CD4-positive, alpha-beta memory T cell (primary cell): ENCODE data around the gene CFAP97D2. TPM values are rescaled to one million over a fixed set of nuclear protein-coding genes. Genes with fewer than 3 reads are reported as not detected.
A peak's percentile ranks its signal among the peaks of the same experiment; 100 is the strongest.
"Not testable (repeated sequence)": the region's sequence is repeated elsewhere in the genome, so short reads cannot be mapped to it uniquely, and the experiment has no call there.

ENCODE experiments used
- CTCF ChIA-PET: fragments of 350-600 bp; sonication (Branson Sonifier 250); formaldehyde crosslinking; loops from one replicate; lab custom pipeline; 2021; ENCODE audit warnings: inconsistent platforms; ENCODE audit not compliant: partially characterized antibody; lab: Charles Lee
- POLR2A ChIA-PET: fragments of 350-600 bp; sonication (Branson Sonifier 250); formaldehyde crosslinking; loops from one replicate; lab custom pipeline; 2021; ENCODE audit not compliant: partially characterized antibody; lab: Charles Lee
- DNase-seq, 5 donors: peaks; one replicate each; pipeline versions ENCODE4 v3.0.0 to v3.0.0-alpha.2; 2020 to 2022; ENCODE audit warnings: mixed read lengths in 1 of 5
- H3K27ac ChIP-seq: one replicate; pipeline ENCODE4 v1.7.0; 2013; ENCODE audit warnings: low read depth, low read length
- H3K27me3 ChIP-seq: 2 replicates; pipeline ENCODE4 v1.7.0; 2013; ENCODE audit warnings: mild to moderate bottlenecking, low read length, moderate library complexity; ENCODE audit not compliant: insufficient read depth
- H3K36me3 ChIP-seq: 2 replicates; pipeline ENCODE4 v1.7.0; 2013; ENCODE audit warnings: mild to moderate bottlenecking, low read length, moderate library complexity; ENCODE audit not compliant: insufficient read depth
- H3K4me1 ChIP-seq: 2 replicates; pipeline ENCODE4 v1.7.0; 2013; ENCODE audit warnings: mild to moderate bottlenecking, low read length, moderate library complexity; ENCODE audit not compliant: insufficient read depth
- H3K4me3 ChIP-seq, 2 donors: one replicate each; pipeline ENCODE4 v1.7.0; 2013; ENCODE audit warnings: low read length in 2 of 2, mild to moderate bottlenecking in 1 of 2
- H3K9me3 ChIP-seq, 2 donors: one replicate each; pipeline ENCODE4 v1.7.0; 2013; ENCODE audit warnings: low read length in 2 of 2, control low read depth in 1 of 2; ENCODE audit not compliant: control insufficient read depth in 1 of 2
- H3K27ac Mint-ChIP-seq, 7 donors: one replicate each; pipeline ENCODE4 v1.8.0; 2020 to 2021; ENCODE audit warnings: mixed read lengths in 7 of 7, mild to moderate bottlenecking in 6 of 7, inconsistent platforms in 3 of 7, moderate library complexity in 3 of 7
- H3K27me3 Mint-ChIP-seq, 2 donors: one replicate each; pipeline ENCODE4 v1.8.0; 2020 to 2021; ENCODE audit warnings: mixed read lengths in 2 of 2
- H3K36me3 Mint-ChIP-seq, 2 donors: one replicate each; pipeline ENCODE4 v1.8.0; 2020 to 2021; ENCODE audit warnings: mixed read lengths in 2 of 2, inconsistent platforms in 1 of 2, mild to moderate bottlenecking in 1 of 2
- H3K4me1 Mint-ChIP-seq, 4 donors: one replicate each; pipeline ENCODE4 v1.8.0; 2020 to 2021; ENCODE audit warnings: mixed read lengths in 4 of 4, mild to moderate bottlenecking in 1 of 4
- H3K4me3 Mint-ChIP-seq, 8 donors: one replicate each; pipeline ENCODE4 v1.8.0; 2020 to 2021; ENCODE audit warnings: mixed read lengths in 8 of 8, mild to moderate bottlenecking in 7 of 8, moderate library complexity in 6 of 8, inconsistent platforms in 3 of 8
- H3K9me3 Mint-ChIP-seq, 8 donors: one replicate each; pipeline ENCODE4 v1.8.0; 2020 to 2021; ENCODE audit warnings: mixed read lengths in 8 of 8, mild to moderate bottlenecking in 5 of 8, inconsistent platforms in 3 of 8, moderate library complexity in 1 of 8
- intact Hi-C: fragments of 100-400 bp; cut with micrococcal nuclease; formaldehyde crosslinking; loops from one replicate; pipeline ENCODE4 v1.15.1; 2023
- polyA plus RNA-seq, 2 donors: library from polyadenylated mRNA; unstranded; fragments of 300-500 nt; fragmentation: Illumina TruSeq; gene quantifications; one replicate each; pipeline ENCODE4 v1.2.3, GENCODE V29; 2021
- total RNA-seq, 2 experiments: library from RNA; stranded (reverse); gene quantifications; one replicate each; pipeline ENCODE4 v1.2.3, GENCODE V29; 2021

CFAP97D2 gene
- total and polyA plus RNA-seq, 4 experiments from 2014 or later = not detected

DNA sequence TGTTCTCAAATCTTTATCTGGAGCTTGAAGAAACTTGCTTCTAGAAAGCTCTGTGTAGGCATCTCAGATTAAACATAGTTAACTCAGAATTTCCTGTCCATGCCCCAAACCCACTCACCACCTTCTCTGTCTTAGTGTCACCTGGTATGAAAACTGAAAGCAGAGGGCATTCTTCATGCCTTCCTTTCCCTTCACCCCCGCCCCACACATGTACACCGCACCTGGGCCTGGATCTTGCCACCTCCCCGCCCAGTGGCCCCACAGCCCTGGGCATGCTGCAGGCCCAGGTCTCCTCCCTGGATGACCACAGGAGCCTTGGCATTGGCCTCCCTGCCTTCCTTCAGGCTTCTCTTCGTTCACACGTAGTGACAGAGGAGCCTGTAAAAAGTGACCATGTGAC, 15.8 kb downstream of the CFAP97D2 start:
- Mint-ChIP-seq H3K4me1 (peaks cover 8 to 28% (median 16%) of the 10 kb centered on the region in 4 donors), H3K9me3 (peaks cover 0 to 8% (median 4%) of the 10 kb centered on the region in 8 donors), H3K27me3 (no peaks in the 10 kb centered on the region), H3K4me3 (peak overlapping the region in 4 of 8 donors; percentile 8 to 46 (median 14)), H3K27ac (peak overlapping the region in 6 of 7 donors; percentile 48 to 80 (median 60)), H3K36me3 (no peaks in the 10 kb centered on the region)
- DNase-seq = peak in 3 of 5 donors; percentile 11 to 26 (median 12)
- peaks cover 18% of the 10 kb centered on the region for H3K4me1 ChIP-seq
- peaks cover 0 to 6% of the 10 kb centered on the region in 2 donors for H3K9me3 ChIP-seq
- ChIA-PET POLR2A (interaction anchor here (0.8 kb wide), 1 partner anchor 63 kb away, joined by 3 read pairs; the partner anchor contains the start of gene RASA3), CTCF (interaction anchor here (1.0 to 1.4 kb wide), 3 partner anchors 20 to 52 kb away, joined by 3 to 4 read pairs (median 4); no protein-coding TSS in a partner anchor)
- no peaks in the 10 kb centered on the region for H3K36me3 ChIP-seq
- intact Hi-C loops = no loop called here
- no peak overlapping the region for H3K27ac ChIP-seq
- no peaks in the 10 kb centered on the region for H3K27me3 ChIP-seq
- H3K4me3 ChIP-seq = no peak overlapping the region

DNA sequence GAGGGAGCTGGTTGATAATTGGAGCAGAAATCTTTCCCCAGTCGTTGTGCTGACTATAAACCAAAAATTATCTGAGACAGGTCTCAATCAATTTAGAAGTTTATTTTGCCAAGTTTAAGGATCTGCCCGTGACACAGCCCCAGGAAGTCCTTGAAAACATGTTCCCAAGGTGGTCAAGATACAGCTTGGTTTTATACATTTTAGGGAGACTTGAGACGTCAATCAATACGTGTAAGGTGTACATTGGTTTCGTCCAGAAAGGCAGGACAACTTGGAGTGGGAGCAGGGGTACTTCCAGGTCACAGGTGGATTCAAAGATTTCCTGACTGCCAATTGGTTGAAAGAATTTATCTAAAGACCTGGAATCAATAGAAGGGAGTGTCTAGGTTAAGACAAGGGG, 17.6 kb downstream of the CFAP97D2 start:
- no peaks in the 10 kb centered on the region for H3K27me3 ChIP-seq
- H3K4me3 ChIP-seq = no peak overlapping the region
- H3K4me1 Mint-ChIP-seq = peaks cover 5 to 28% (median 16%) of the 10 kb centered on the region in 4 donors
- intact Hi-C loops = no loop called here
- no peaks in the 10 kb centered on the region for H3K9me3 ChIP-seq
- no peaks in the 10 kb centered on the region for H3K9me3 Mint-ChIP-seq
- H3K27me3 Mint-ChIP-seq = no peaks in the 10 kb centered on the region
- no peak overlapping the region for H3K27ac ChIP-seq
- H3K36me3 Mint-ChIP-seq = no peaks in the 10 kb centered on the region
- ChIA-PET CTCF (interaction anchor here (1.4 kb wide), 1 partner anchor 54 kb away, joined by 3 read pairs; no protein-coding TSS in a partner anchor), POLR2A (interaction anchor here (1.0 kb wide), 1 partner anchor 65 kb away, joined by 3 read pairs; no protein-coding TSS in a partner anchor)
- peak overlapping the region in 1 of 7 donors; percentile 30 for H3K27ac Mint-ChIP-seq
- DNase-seq = no peak
- H3K36me3 ChIP-seq = no peaks in the 10 kb centered on the region
- H3K4me1 ChIP-seq = peaks cover 18% of the 10 kb centered on the region
- no peak overlapping the region for H3K4me3 Mint-ChIP-seq

DNA sequence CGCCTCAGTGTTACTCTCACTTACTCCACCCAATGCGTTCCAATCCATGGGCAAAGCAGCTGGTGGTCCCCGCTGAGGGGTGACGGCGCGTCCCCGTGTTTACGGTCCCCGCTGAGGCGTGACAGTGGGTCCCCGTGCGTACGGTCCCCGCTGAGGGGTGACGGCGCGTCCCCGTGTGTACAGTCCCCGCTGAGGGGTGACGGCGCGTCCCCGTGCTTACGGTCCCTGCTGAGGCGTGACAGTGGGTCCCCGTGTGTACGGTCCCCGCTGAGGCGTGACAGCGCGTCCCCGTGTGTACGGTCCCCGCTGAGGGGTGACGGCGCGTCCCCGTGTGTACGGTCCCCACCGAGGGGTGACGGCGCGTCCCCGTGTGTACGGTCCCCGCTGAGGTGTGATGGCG, 19.5 kb downstream of the CFAP97D2 start:
- Histone ChIP-seq H3K4me1 (peaks cover 22% of the 10 kb centered on the region), H3K9me3 (no peaks in the 10 kb centered on the region), H3K27ac (no peak overlapping the region), H3K27me3 (no peaks in the 10 kb centered on the region), H3K4me3 (no peak overlapping the region), H3K36me3 (no peaks in the 10 kb centered on the region)
- intact Hi-C loops = no loop called here
- Mint-ChIP-seq H3K4me1 (peaks cover 13 to 39% (median 25%) of the 10 kb centered on the region in 4 donors), H3K9me3 (no peaks in the 10 kb centered on the region), H3K27ac (no peak overlapping the region), H3K4me3 (no peak overlapping the region), H3K36me3 (no peaks in the 10 kb centered on the region), H3K27me3 (no peaks in the 10 kb centered on the region)
- DNase-seq = no peak
- ChIA-PET CTCF (no interaction called here), POLR2A (no interaction called here)

DNA sequence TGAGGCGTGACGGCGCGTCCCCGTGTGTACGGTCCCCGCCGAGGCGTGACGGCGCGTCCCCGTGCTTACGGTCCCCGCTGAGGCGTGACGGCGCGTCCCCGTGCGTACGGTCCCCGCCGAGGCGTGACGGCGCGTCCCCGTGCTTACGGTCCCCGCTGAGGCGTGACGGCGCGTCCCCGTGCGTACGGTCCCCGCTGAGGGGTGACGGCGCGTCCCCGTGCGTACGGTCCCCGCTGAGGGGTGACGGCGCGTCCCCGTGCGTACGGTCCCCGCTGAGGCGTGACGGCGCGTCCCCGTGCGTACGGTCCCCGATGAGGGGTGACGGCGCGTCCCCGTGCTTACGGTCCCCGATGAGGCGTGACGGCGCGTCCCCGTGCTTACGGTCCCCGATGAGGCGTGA, 20.5 kb downstream of the CFAP97D2 start:
- H3K27me3 Mint-ChIP-seq, DNase-seq, H3K9me3 Mint-ChIP-seq, H3K36me3 Mint-ChIP-seq, H3K27me3 ChIP-seq, H3K27ac Mint-ChIP-seq, H3K36me3 ChIP-seq, H3K27ac ChIP-seq, POLR2A ChIA-PET, H3K4me3 ChIP-seq, H3K9me3 ChIP-seq, CTCF ChIA-PET, intact Hi-C loops, H3K4me3 Mint-ChIP-seq: not testable (repeated sequence)
- H3K4me1 ChIP-seq = peaks cover 23% of the 10 kb centered on the region
- peaks cover 18 to 40% (median 28%) of the 10 kb centered on the region in 4 donors for H3K4me1 Mint-ChIP-seq

DNA sequence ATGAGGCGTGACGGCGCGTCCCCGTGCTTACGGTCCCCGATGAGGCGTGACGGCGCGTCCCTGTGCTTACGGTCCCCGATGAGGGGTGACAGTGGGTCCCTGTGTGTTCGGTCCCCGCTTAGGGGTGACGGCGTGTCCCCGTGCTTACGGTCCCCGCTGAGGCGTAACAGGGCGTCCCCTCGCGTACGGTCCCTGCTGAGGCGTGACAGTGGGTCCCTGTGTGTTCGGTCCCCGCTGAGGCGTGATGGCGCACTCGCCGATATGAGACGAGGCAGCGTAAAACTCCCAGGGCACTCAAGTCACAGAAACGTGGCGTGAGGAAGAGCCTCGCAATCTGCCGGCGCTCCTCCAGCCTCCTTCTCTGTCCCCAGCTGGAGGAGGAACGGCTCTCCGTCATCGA, 20.9 kb downstream of the CFAP97D2 start:
- H3K27me3 Mint-ChIP-seq = no peaks in the 10 kb centered on the region
- no peak overlapping the region for H3K27ac Mint-ChIP-seq
- Histone ChIP-seq H3K4me1 (peaks cover 23% of the 10 kb centered on the region), H3K27ac (no peak overlapping the region), H3K36me3 (no peaks in the 10 kb centered on the region), H3K27me3 (no peaks in the 10 kb centered on the region), H3K9me3 (no peaks in the 10 kb centered on the region), H3K4me3 (no peak overlapping the region)
- H3K4me3 Mint-ChIP-seq = peak overlapping the region in 1 of 8 donors; percentile 48
- ChIA-PET CTCF (no interaction called here), POLR2A (no interaction called here)
- H3K36me3 Mint-ChIP-seq = no peaks in the 10 kb centered on the region
- no peak for DNase-seq
- peaks cover 19 to 40% (median 28%) of the 10 kb centered on the region in 4 donors for H3K4me1 Mint-ChIP-seq
- intact Hi-C loops = no loop called here
- no peaks in the 10 kb centered on the region for H3K9me3 Mint-ChIP-seq

DNA sequence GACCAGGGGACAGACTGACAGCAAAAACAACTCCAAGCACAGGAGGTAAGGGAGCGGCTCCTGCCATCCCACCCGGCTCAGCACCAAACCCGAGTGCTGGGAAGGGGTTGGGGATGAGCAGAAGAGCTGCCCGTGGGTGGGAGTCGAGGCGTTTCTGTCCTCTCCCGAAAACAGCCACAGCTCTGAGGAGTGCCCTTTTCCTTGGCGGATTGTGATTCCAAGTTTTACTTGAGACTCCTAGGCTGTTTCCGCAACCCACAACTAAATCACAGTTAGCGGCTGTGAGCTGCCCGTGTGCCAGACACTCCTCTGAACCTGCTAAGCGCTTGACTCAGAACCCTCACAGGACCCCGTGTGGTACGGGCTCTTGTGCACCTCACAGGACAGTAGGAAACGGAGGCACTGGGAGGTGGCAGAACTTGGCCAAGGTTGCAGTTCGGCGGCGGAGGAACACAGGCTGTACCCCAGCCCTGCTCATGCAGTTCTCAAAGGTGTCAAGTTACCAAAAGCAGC, 21.4 kb downstream of the CFAP97D2 start:
- CTCF ChIA-PET = interaction anchor here (1.0 to 1.1 kb wide), 2 partner anchors 52 to 90 kb away, joined by 3 to 4 read pairs; no protein-coding TSS in a partner anchor
- intact Hi-C loops = no loop called here
- Histone ChIP-seq H3K27me3 (no peaks in the 10 kb centered on the region), H3K9me3 (no peaks in the 10 kb centered on the region), H3K27ac (no peak overlapping the region), H3K4me3 (no peak overlapping the region), H3K36me3 (no peaks in the 10 kb centered on the region), H3K4me1 (peaks cover 23% of the 10 kb centered on the region)
- no peak for DNase-seq
- Mint-ChIP-seq H3K4me1 (peaks cover 16 to 37% (median 27%) of the 10 kb centered on the region in 4 donors), H3K36me3 (no peaks in the 10 kb centered on the region), H3K9me3 (no peaks in the 10 kb centered on the region), H3K27ac (no peak overlapping the region), H3K4me3 (peak overlapping the region in 1 of 8 donors; percentile 48), H3K27me3 (no peaks in the 10 kb centered on the region)
- POLR2A ChIA-PET = interaction anchor here (1.4 kb wide), 1 partner anchor 69 kb away, joined by 4 read pairs; no protein-coding TSS in a partner anchor

DNA sequence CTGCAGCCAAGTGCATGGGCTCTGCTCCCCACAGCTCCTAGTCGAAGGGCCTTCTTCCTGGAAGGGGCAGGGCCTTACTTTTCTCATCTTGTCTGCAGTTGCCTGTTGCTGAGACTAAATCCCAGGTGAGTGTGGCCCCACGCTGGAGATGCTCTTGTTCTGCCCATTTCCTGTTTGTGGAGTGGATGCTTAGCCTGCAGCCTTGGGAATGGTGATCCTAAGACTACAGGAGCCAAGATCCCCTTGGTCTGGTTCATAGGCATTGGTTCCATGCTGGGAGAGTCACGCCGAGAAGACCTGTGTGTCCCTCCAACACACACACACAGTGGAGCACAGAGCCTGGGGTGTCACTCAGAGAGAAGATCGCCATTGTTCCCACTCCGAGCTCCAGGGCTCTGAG, 23.5 kb downstream of the CFAP97D2 start:
- peaks cover 27% of the 10 kb centered on the region for H3K4me1 ChIP-seq
- Mint-ChIP-seq H3K4me3 (peak overlapping the region in 1 of 8 donors; percentile 7), H3K4me1 (peaks cover 17 to 35% (median 24%) of the 10 kb centered on the region in 4 donors), H3K27me3 (no peaks in the 10 kb centered on the region), H3K9me3 (no peaks in the 10 kb centered on the region), H3K36me3 (no peaks in the 10 kb centered on the region), H3K27ac (no peak overlapping the region)
- H3K36me3 ChIP-seq = no peaks in the 10 kb centered on the region
- no peak overlapping the region for H3K27ac ChIP-seq
- DNase-seq = no peak
- ChIA-PET POLR2A (interaction anchor here (0.6 to 1.3 kb wide), 5 partner anchors 11 to 356 kb away, joined by 3 to 4 read pairs (median 3); no protein-coding TSS in a partner anchor), CTCF (no interaction called here)
- no peaks in the 10 kb centered on the region for H3K9me3 ChIP-seq
- intact Hi-C loops = no loop called here
- H3K4me3 ChIP-seq = no peak overlapping the region
- no peaks in the 10 kb centered on the region for H3K27me3 ChIP-seq
